Measurements from ENCODE around the gene APOA1.

The APOA1 gene

DNA sequence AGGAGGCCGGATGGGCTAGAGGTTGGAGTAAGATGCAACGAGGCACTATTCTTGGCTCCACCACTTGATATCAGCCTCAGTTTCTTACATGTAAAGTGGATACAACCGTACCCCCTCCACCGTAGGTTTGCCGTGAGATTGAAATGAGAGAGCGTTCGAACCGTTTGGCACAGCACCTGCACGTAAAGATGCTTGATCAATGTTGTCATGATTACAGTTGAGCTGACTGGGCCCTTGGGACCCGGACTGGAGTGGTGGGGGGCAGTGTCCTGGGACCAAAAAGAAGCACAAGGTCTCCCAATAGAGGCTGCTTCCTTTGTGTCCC is 4.0 kb downstream of the APOA1 start:
- no peak for ATAC-seq

DNA sequence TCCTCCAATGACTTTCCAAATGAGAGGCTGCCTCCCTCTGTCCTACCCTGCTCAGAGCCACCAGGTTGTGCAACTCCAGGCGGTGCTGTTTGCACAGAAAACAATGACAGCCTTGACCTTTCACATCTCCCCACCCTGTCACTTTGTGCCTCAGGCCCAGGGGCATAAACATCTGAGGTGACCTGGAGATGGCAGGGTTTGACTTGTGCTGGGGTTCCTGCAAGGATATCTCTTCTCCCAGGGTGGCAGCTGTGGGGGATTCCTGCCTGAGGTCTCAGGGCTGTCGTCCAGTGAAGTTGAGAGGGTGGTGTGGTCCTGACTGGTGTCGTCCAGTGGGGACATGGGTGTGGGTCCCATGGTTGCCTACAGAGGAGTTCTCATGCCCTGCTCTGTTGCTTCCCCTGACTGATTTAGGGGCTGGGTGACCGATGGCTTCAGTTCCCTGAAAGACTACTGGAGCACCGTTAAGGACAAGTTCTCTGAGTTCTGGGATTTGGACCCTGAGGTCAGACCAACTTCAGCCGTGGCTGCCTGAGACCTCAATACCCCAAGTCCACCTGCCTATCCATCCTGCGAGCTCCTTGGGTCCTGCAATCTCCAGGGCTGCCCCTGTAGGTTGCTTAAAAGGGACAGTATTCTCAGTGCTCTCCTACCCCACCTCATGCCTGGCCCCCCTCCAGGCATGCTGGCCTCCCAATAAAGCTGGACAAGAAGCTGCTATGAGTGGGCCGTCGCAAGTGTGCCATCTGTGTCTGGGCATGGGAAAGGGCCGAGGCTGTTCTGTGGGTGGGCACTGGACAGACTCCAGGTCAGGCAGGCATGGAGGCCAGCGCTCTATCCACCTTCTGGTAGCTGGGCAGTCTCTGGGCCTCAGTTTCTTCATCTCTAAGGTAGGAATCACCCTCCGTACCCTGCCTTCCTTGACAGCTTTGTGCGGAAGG is 4.8 kb downstream of the APOA1 start:
- ATAC-seq: no peak

DNA sequence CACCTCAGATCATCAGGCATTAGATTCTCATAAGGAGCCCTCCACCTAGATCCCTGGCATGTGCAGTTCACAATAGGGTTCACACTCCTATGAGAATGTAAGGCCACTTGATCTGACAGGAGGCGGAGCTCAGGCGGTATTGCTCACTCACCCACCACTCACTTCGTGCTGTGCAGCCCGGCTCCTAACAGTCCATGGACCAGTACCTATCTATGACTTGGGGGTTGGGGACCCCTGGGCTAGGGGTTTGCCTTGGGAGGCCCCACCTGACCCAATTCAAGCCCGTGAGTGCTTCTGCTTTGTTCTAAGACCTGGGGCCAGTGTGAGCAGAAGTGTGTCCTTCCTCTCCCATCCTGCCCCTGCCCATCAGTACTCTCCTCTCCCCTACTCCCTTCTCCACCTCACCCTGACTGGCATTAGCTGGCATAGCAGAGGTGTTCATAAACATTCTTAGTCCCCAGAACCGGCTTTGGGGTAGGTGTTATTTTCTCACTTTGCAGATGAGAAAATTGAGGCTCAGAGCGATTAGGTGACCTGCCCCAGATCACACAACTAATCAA is 5.6 kb downstream of the APOA1 start:
- no peak for ATAC-seq

DNA sequence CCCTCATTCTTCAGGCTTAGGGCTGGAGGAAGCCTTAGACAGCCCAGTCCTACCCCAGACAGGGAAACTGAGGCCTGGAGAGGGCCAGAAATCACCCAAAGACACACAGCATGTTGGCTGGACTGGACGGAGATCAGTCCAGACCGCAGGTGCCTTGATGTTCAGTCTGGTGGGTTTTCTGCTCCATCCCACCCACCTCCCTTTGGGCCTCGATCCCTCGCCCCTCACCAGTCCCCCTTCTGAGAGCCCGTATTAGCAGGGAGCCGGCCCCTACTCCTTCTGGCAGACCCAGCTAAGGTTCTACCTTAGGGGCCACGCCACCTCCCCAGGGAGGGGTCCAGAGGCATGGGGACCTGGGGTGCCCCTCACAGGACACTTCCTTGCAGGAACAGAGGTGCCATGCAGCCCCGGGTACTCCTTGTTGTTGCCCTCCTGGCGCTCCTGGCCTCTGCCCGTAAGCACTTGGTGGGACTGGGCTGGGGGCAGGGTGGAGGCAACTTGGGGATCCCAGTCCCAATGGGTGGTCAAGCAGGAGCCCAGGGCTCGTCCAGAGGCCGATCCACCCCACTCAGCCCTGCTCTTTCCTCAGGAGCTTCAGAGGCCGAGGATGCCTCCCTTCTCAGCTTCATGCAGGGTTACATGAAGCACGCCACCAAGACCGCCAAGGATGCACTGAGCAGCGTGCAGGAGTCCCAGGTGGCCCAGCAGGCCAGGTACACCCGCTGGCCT is 7.1 kb downstream of the APOA1 start:
- no peak for ATAC-seq

DNA sequence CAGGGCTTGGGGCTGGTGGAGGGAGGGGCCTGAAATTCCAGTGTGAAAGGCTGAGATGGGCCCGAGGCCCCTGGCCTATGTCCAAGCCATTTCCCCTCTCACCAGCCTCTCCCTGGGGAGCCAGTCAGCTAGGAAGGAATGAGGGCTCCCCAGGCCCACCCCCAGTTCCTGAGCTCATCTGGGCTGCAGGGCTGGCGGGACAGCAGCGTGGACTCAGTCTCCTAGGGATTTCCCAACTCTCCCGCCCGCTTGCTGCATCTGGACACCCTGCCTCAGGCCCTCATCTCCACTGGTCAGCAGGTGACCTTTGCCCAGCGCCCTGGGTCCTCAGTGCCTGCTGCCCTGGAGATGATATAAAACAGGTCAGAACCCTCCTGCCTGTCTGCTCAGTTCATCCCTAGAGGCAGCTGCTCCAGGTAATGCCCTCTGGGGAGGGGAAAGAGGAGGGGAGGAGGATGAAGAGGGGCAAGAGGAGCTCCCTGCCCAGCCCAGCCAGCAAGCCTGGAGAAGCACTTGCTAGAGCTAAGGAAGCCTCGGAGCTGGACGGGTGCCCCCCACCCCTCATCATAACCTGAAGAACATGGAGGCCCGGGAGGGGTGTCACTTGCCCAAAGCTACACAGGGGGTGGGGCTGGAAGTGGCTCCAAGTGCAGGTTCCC is 7.8 kb downstream of the APOA1 start, which contains the start of gene APOC3:
Gene APOC3, plus strand, starts transcription at position 383 of the 659 bp plus-strand sequence. CDS start 676 bp downstream, outside the sequence.
- no peak for ATAC-seq

DNA sequence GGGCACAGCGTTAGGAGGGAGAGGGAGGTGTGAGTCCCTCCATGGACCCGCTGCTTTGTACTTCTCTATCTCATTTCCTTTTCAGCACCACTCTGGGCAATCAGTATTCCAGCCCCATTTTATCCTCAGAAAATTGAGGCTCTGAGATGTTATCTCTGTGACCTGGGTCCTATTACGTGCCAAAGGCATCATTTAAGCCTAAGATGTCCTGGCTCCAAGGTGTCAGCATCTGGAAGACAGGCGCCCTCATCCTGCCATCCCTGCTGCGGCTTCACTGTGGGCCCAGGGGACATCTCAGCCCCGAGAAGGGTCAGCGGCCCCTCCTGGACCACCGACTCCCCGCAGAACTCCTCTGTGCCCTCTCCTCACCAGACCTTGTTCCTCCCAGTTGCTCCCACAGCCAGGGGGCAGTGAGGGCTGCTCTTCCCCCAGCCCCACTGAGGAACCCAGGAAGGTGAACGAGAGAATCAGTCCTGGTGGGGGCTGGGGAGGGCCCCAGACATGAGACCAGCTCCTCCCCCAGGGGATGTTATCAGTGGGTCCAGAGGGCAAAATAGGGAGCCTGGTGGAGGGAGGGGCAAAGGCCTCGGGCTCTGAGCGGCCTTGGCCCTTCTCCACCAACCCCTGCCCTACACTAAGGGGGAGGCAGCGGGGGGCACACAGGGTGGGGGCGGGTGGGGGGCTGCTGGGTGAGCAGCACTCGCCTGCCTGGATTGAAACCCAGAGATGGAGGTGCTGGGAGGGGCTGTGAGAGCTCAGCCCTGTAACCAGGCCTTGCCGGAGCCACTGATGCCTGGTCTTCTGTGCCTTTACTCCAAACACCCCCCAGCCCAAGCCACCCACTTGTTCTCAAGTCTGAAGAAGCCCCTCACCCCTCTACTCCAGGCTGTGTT is 8.5 kb downstream of the APOA1 start:
- ATAC-seq: no peak

DNA sequence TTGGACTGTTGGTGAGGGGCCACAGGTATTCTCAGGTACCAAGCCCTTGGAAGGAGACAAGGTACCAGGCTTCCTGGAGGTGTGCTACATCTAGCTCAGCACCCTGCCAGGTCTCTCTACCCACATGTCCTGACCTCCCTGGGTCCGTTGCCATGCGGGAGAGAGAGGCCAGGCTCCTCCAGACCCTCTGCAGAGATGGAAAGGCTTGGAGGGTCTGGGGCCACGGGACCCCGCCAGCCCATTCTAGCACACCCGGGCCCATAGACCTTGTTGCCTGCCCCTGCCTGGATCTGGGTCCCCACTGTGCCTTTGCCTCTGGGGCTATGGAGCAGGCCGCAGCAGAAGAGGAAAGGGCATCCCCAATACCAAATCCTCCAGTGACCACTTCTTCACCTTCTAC is 10.0 kb downstream of the APOA1 start:
- ATAC-seq: no peak

DNA sequence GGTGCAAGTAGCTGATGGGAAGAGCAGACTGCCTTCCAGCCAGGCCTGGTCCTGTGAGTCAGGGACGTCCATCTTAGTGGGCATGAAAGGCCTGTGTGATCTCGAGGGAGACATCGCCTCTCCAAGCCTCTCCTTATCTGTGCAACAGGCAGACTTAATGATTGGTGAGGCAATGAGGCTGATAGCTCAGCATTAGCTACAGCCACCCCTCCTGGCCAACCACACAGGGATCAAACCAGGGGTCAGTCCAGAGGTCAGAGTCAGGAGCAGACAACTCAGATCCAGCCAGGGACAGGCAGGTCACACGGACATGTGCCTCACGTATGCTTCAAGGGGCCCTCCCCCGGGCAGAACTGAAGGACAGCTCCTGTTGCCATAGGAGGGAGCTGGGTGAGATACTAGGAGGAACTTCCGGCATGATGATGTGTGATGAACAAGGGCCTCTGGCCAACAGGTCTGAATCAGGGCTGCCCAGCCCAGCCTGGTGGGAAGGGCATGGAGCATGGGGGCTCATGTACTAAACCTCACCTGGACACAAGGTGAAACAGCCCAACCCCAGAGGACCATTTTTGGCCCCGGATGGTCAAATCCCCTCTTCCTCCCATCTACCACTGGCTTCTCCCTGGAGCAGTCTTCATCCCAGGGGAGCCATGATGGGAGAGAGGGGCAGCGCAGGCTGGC is 10.5 kb downstream of the APOA1 start:
- no peak for ATAC-seq

DNA sequence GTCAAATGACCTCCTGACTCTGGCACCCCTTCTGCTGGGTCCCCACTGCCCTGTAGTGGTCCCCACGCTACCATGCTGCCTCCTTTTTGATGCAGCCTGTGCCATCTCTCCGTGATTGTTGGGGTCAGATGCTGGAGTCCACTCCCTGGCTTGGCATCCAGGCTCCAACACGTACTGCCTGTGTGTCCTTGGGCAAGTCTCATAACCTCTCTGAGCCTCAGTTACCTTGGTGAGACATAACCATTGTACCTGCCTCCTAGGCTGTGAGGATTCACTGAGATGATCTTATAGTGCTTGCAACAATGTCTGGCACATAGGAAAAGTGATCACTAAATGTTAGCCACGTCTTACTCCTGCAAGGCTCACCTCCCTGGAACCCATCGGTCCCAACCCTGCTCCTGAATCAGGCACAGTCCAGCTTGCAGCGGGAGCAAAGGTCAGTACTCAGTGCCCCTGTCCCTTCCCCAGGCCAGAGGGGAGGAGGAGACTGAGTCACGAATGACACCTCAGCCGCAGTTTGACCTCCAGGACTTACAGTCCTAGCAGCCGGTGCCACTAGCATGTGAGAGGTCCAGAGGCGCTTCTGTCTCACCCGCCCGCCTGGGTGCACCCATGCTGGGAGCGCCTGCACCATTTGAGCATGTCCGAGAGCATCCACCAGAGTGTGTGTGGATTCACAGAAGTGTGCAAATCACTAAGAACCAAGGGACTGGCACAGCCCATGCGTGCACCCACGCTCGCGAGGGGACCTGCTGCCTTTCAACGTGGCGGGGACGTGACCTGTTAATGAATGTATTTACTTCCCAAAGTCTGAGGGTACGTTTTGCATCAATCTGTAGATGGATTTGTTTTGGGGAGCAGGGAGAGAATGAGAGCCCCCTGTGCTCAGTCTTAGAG is 11.3 kb downstream of the APOA1 start:
- ATAC-seq: no peak

DNA sequence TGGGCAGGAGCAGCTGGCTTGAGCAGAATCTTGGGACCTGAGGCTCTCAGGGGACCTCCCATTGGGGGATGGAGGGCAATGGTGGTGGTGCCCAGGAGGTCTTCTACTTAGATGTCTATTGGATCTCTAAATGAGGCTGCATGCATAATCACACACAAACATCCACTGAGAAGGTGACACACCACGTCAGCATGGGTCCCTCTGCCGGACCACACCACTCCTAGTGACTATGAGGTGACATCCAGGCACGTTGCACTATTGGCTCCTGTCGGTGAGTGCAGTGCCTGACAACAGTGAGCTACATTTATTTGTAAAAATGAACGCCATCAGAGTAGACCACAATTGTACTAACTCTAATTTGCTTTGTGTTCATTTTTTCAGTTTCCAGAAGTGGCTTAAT is 12.0 kb downstream of the APOA1 start:
- no peak for ATAC-seq

DNA sequence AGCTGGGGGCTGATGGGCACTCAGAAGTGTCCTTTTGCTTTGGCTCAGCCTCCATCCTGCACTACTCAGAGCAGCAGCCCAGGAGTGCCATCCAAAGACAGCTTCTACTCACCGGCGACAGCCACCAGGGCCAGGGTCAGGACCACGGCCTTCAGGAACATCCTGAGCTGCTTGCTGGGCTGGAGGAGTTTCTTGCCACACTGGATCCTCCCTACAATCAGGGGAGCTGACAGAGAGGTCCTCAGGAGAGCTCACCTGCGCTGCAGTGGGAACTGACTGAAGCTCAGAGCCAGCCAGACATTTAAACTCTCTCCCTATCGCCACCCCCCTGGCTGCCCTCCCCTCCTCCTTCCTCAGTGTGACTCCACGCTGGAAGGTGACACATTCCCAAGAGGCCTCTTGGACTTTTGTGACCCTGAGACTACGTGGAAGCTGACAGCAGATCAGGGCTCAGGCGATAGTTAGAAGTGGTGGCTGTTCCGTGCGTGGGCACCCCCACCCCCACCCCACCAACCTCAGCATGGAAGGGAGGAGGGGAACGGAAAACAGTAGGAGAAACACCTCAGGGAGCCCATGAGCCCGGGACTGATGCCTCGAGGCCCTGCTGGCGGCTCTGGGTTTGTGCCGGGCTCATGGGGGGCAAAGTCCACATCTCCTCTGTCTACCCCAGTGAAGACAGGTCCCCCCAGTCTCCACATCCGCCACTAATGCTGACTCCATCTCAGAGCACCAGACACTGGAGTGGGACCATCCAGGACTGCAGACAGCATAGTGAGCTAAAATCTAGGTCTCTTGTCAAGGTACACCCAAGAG is 14.2 kb downstream of the APOA1 start, which contains the start of gene APOA4:
Gene APOA4, minus strand, starts transcription at position 274 of the 813 bp plus-strand sequence. Its CDS starts 113 bp downstream, at position 161.
- ATAC-seq: no peak

DNA sequence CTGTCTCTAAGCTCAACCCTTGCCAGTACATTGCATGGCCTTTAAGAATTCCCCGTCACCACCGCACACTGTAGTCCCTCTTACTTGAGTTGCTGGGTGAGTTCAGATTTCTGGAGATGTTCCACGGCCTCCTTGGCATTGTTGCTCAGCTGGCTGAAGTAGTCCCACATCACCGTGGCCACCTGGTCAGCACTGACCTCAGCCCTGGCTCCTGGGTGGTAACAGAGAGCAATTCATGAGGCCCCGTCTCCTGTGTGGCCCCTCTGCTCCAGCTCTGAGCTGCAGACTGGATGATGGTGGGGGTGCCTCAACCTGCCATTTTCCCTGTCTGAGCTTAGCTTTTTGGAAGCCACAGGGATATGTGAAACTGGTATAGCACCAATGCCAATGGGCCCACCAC is 14.8 kb downstream of the APOA1 start:
- no peak for ATAC-seq

DNA sequence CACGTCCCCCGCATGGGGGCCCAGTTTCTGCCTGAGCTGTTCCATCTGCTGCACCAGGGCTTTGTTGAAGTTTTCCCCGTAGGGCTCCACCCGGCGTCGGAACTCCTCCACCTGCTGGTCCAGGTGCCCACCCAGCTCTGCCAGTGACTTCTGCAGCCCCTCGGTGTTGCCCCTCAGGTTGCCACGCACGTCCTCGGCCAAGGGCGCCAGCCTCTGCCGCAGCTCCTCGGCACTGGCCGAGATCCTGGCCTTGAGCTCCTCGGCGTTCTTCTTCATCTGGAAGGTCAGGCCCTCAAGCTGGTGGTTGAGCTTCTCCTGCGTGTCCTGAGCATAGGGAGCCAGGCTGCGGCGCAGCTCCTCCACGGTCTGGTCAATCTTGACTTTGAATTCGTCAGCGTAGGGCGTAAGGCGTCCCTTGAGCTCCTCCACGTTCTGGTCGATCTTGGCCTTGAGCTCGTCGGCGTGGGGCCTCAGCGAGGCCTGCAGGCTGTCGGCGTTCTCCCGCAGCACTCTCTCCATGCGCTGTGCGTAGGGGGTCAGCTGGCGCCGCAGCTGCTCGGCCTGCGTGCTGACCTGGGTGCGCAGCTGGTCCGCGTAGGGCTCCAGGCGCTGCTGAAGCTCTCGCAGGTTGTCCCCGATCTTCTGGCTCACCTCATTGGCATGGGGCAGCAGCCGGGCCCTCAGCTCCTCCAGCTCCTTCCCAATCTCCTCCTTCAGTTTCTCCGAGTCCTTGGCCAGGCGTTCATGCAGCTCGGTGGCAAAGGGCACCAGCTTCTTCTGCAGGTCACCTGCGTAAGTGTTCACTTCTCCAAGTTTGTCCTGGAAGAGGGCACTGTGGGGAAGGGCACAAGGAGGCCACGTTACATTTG is 16.1 kb downstream of the APOA1 start:
- ATAC-seq: no peak

DNA sequence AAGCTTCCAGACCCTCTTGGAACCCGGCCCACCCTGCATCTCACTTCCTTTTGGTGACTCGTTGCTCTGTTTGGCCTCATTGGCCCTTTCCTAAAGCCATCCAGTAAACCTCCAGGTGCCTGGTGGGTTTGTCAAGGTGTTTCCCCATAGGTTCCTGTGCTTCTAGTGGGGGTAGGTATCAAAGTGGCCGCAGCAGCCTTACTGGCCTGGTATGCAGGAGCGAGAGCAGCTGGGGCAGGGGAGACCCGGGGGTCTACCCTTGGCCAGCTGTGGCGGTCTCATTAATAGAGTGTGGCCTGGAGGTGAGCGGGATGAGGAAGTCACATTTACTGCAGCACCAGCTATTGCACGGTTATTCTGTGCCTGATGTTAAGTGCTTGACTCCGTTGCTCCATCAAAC is 18.4 kb downstream of the APOA1 start:
- ATAC-seq: no peak

DNA sequence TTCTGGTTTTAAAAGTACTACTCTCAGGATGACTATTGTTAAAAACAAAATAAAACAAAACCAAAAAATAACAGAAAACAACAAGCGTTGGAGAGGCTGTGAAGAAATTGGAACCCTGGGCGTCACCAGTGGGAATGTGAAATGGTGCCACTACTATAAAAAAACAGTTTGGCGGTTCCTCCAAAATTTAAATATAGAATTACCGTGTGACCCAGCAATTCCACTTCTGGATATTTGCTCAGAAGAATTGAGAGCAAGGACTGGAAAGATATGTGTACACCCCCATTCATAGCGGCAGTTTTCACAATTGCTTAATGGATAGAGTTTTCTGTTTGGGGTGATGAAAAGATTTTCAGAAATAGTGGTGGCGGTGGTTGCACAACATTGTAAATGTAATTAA is 22.9 kb downstream of the APOA1 start:
- no peak for ATAC-seq

DNA sequence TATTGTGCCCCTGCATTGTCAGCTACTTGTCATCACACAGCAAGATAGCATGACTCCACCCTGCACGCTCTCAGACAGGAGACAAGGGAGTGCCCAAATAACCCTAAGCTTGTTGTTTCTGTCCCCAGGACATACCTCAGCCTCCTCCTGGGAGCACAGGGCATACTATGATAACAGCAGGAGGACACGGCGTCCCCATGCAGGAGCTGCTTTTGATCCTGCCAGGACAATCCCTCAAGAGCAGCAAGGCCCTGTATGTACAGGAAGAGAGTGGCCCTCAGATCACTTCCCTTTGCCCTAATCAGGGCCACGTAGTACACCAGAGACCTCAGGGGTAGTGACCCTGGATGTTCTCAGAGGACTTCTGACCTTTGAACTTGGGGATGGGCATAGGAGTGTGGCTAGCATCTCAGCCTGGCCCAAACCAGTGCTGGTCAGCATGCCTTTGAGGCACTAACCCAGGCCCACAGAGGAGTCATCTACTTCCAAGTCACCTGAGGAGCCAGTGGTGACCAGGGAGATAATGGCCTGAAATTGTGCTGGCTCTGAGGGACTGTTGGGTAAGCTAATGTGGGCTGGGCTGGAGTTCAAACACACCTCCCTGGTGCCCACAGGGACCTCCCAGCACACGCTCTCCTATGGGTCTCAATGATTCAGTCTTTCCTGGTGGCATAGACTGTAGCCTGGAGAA is 23.5 kb downstream of the APOA1 start:
- ATAC-seq: no peak

DNA sequence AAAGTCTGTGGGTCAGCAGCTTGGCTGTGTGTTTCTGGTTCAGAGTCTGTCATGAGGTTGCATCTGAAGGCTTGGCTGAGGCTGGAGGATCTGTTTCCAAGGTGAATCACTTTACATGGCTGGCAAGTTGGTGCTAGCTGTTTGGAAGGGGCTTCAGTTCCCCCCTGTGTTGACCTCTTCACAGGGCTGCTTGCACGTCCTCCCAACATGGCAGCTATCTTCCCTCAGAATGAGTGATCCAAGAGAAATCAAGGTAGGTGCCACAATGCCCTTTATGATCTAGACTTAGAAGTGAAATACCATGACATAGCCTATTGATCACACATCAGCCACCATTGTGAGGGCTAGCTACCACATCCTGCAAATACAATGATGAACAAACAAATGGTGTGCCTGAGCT is 24.3 kb downstream of the APOA1 start:
- ATAC-seq: no peak

DNA sequence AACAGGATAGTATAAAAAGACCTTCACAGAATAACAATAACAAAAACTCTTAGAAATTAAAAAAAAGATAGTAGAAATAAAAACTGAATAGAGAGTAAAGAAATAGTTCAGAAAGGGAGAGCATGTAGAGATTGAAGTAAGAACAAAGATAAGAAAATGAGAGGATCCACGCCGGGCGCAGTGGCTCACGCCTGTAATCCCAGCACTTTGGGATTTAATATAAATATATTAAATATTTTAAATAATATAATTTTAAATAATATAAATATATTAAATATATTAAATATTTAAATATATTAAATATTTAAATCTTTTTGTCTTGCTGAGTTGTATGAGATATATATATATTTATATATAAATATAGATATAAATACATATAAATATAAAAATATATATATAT is 25.3 kb downstream of the APOA1 start:
- no peak for ATAC-seq

Measured in activated CD4-positive, CD25-positive, alpha-beta regulatory T cell treated with anti-CD3 and anti-CD28 coated beads, Interleukin-2, amount 50 U/mL, for 24 hours (primary cell).